Esophagus muscularis mucosa (tissue), 4 donors: ENCODE data around the gene GJB3. TPM values are rescaled to one million over a fixed set of nuclear protein-coding genes. Genes with fewer than 3 reads are reported as not detected.
"Not testable (repeated sequence)": the region's sequence is repeated elsewhere in the genome, so short reads cannot be mapped to it uniquely, and the experiment has no call there.

Experiments used
- DNase-seq: peaks from one replicate; pipeline ENCODE4 v3.0.0-alpha.2; 2017; ENCODE audit errors: extremely low spot score
- H3K27ac ChIP-seq, 4 donors: fragments of 200-600 bp; sonication (generic); replicated peaks in 1 of 4; 1 replicate in 3 of 4; 2 replicates in 1 of 4; pipeline ENCODE4 v1.5.1; 2016 to 2019; ENCODE audit warnings: mild to moderate bottlenecking in 1 of 4
- H3K27me3 ChIP-seq, 4 donors: fragments of 200-600 bp; sonication (generic); one replicate each; pipeline versions ENCODE4 v1.5.1 to v1.6.0; 2016 to 2019
- H3K36me3 ChIP-seq, 4 donors: fragments of 200-600 bp; sonication (generic); one replicate each; pipeline ENCODE4 v1.5.1; 2016 to 2019
- H3K4me1 ChIP-seq, 4 donors: fragments of 200-600 bp; sonication (generic); one replicate each; pipeline ENCODE4 v1.5.1; 2016 to 2019
- H3K4me3 ChIP-seq, 4 donors: fragments of 200-600 bp; sonication (generic); 1 replicate in 2 of 4; 2 replicates in 2 of 4; pipeline ENCODE4 v1.5.1; 2016 to 2019; ENCODE audit warnings: mild to moderate bottlenecking in 4 of 4, moderate library complexity in 1 of 4
- H3K9me3 ChIP-seq, 4 donors: fragments of 200-600 bp; sonication (generic); 1 replicate in 3 of 4; 2 replicates in 1 of 4; pipeline ENCODE4 v1.5.1; 2016 to 2019
- EP300 ChIP-seq: sonication (generic); formaldehyde crosslinking; IDR thresholded peaks from one replicate; pipeline ENCODE4 v1.6.1; 2017; ENCODE audit warnings: antibody characterized with exemption
- POLR2A ChIP-seq: fragments of 450-650 bp; IDR thresholded peaks from one replicate; pipeline ENCODE4 v1.6.1; 2017; ENCODE audit warnings: antibody characterized with exemption, moderate library complexity, mild to moderate bottlenecking, low read depth
- POLR2AphosphoS5 ChIP-seq, 2 donors: sonication (generic); formaldehyde crosslinking; IDR thresholded peaks; one replicate each; pipeline ENCODE4 v1.6.1; 2017; ENCODE audit warnings: antibody characterized with exemption in 2 of 2
- WGBS: methylation state at CpG from one replicate; pipeline ENCODE4 v1.1.5; 2018; 5-methylcytosine and 5-hydroxymethylcytosine counted together
- intact Hi-C: fragments of 100-400 bp; cut with DNase I; formaldehyde crosslinking; loops from one replicate; pipeline ENCODE4 v1.15.1; 2023
- total RNA-seq, 4 donors: library from RNA; depleted of rRNA; stranded (reverse); fragments of >200 nt; gene quantifications; one replicate each; pipeline versions ENCODE4 v1.1.0 to v1.2.1, GENCODE V29; 2016
- TF ChIP-seq, protein P1 (sequence below), 3 experiments: fragments of 200-600 bp in 2 of 3; fragments of 450-650 bp in 1 of 3; sonication (generic) in 2 of 3; IDR thresholded peaks; one replicate each; pipeline ENCODE4 v1.5.1; 2017 to 2019; ENCODE audit warnings: antibody characterized with exemption in 3 of 3, mild to moderate bottlenecking in 2 of 3, moderate library complexity in 1 of 3

The GJB3 gene
- total RNA-seq, 4 donors from 2014 or later, result not detected

DNA sequence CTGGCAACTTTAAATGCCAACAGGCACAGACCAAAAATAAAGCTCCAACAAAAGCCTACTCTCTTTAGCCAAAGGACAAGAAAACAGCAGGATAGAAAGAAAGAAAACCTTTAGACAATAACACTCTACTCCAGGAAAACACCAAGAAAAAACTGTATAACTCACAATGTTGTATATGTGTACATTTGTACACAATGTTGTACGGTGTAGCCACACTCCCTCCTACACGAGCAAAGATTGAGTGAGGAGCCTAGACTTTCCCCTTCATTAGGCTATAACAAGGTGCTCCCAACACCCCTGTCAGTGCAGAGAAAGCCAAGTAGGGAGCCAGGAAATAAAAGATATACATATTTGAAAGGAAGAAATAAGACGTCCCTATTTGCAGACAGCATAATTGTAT, 35.8 kb downstream of the GJB3 start:
- Histone ChIP-seq H3K4me1 (no peaks in the 10 kb centered on the region), H3K4me3 (no peak overlapping the region), H3K27me3 (no peaks in the 10 kb centered on the region), H3K9me3 (no peaks in the 10 kb centered on the region), H3K27ac (no peak overlapping the region), H3K36me3 (no peaks in the 10 kb centered on the region)
- intact Hi-C loops, result no loop called here
- 64% methylated on average over 3 of the region's 3 CpGs for WGBS
- peak; percentile 57 for DNase-seq
- TF ChIP-seq, protein P1, sequence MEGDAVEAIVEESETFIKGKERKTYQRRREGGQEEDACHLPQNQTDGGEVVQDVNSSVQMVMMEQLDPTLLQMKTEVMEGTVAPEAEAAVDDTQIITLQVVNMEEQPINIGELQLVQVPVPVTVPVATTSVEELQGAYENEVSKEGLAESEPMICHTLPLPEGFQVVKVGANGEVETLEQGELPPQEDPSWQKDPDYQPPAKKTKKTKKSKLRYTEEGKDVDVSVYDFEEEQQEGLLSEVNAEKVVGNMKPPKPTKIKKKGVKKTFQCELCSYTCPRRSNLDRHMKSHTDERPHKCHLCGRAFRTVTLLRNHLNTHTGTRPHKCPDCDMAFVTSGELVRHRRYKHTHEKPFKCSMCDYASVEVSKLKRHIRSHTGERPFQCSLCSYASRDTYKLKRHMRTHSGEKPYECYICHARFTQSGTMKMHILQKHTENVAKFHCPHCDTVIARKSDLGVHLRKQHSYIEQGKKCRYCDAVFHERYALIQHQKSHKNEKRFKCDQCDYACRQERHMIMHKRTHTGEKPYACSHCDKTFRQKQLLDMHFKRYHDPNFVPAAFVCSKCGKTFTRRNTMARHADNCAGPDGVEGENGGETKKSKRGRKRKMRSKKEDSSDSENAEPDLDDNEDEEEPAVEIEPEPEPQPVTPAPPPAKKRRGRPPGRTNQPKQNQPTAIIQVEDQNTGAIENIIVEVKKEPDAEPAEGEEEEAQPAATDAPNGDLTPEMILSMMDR (IDR thresholded peaks at IDR 0.05), result no peak
- no peak for TF ChIP-seq POLR2AphosphoS5 (IDR thresholded peaks at IDR 0.05)
- no peak for TF ChIP-seq EP300
- no peak for TF ChIP-seq POLR2A

DNA sequence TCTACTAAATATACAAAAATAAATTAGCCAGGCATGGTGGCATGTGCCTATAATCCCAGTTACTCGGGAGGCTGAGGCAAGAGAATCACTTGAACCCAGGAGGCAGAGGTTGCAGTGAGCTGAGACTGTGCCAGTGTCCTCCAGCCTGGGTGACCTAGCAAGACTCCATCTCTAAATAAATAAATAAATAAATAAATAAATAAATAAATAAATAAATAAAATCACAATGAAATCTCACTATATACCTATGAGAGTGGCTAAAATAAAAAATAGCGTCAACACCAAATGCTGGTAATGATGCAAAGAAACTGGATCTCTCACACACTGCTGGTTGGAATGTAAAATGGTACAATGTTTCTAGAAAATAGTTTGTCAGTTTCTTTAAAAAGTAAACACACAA, 37.8 kb downstream of the GJB3 start:
- DNase-seq, H3K9me3 ChIP-seq, H3K4me3 ChIP-seq, H3K4me1 ChIP-seq, intact Hi-C loops, H3K27me3 ChIP-seq, H3K36me3 ChIP-seq, H3K27ac ChIP-seq: not testable (repeated sequence)
- WGBS, result 94% methylated on average over 2 of the region's 2 CpGs

DNA sequence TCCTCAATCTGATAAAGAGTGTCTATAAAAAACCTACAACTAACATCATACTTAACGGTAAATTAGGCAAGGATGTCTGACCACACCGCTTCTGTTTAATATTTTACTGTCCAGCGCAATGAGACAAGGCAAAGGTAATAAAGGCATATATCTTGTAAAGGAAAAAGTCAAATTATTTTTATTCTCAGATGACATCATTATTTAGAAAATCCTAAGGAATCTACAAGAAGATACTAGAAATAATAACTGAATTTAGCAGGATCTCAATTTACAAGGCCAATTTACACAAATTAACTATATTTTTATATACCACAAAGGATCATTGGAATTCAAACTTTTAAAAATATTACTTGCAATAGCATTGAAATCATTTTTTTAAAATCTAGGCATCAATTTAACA, 41.2 kb downstream of the GJB3 start:
- peaks cover 0 to 5% (median 0%) of the 10 kb centered on the region in 4 donors for H3K9me3 ChIP-seq
- H3K4me1 ChIP-seq, result peaks cover 0 to 14% (median 2%) of the 10 kb centered on the region in 4 donors
- no peak overlapping the region for H3K27ac ChIP-seq
- intact Hi-C loops, result no loop called here
- no peaks in the 10 kb centered on the region for H3K27me3 ChIP-seq
- TF ChIP-seq EP300 (no peak), POLR2AphosphoS5 (IDR thresholded peaks at IDR 0.05) (no peak), POLR2A (no peak)
- TF ChIP-seq, protein P1 (IDR thresholded peaks at IDR 0.05), result no peak
- 82% methylated on average over 3 of the region's 3 CpGs for WGBS
- no peak overlapping the region for H3K4me3 ChIP-seq
- no peak for DNase-seq
- H3K36me3 ChIP-seq, result peaks cover 0 to 6% (median 0%) of the 10 kb centered on the region in 4 donors

DNA sequence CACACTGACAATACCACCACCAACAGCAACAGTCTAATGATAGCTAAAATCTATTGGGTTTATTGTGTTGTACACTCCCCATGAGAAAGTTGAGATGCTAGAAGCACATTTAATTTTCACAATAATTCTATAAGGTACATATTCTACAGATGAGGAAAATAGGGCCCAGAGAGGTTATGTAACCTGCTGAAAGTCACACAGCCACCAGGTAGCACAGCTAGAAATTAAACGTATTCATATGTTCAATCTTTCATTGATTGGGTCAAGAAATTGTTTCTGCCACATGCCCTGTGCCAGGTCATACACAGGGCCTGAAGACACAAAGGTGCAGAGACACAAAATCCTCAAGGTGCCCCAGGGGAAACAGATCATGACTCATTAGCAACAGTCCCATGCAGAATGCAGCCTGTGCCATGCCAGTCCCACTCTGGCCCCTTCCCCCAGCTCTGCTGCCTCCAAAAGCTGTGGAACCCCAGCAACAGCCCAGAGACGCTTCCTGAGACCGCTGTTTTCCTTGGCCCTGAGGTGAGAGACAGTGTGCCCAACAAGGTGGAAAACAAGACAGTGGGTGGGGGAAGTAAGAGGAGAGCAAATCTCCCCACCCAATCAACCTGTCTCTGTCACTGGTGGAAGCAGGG, 43.9 kb downstream of the GJB3 start:
- peaks cover 0 to 5% (median 0%) of the 10 kb centered on the region in 4 donors for H3K9me3 ChIP-seq
- 96% methylated on average over 3 of the region's 3 CpGs for WGBS
- no peak overlapping the region for H3K4me3 ChIP-seq
- H3K4me1 ChIP-seq, result peaks cover 0 to 14% (median 2%) of the 10 kb centered on the region in 4 donors
- no peaks in the 10 kb centered on the region for H3K27me3 ChIP-seq
- peak; percentile 42 for DNase-seq
- TF ChIP-seq POLR2A (no peak), EP300 (no peak), POLR2AphosphoS5 (IDR thresholded peaks at IDR 0.05) (no peak)
- TF ChIP-seq, protein P1 (IDR thresholded peaks at IDR 0.05), result no peak
- peaks cover 0 to 6% (median 0%) of the 10 kb centered on the region in 4 donors for H3K36me3 ChIP-seq
- no peak overlapping the region for H3K27ac ChIP-seq
- intact Hi-C loops, result no loop called here

DNA sequence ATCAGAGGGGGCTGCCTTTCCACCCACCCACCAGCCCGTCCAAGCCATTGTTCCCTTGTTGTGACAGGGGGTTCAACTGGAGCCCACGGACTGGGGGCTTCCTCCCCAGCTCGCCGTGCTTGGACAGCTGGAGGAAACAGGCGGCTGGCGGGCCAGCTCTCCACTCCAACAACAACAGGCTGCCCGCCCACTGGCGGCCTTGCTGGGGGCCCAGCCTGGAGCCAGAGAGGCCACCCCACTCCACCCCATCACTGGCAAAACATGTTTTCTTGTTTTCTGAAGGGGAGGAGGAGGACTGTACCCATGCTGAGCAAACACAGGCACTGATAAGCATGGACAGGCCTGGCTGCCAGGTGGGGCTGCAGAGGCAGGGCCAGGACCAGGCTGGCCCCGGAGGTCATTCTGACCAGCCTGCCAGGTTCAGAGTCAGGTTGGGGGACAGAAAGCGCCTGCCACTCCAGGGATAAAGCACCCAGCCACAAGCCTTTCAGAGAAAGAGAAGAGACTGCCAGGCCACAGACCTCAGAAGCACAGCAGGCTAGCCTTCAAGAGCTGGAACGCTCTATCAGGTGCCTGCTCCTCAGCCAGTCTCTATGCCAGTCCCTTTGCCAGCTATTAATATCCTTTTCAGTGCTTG, 44.6 kb downstream of the GJB3 start:
- Histone ChIP-seq H3K4me3 (no peak overlapping the region), H3K9me3 (peaks cover 0 to 5% (median 0%) of the 10 kb centered on the region in 4 donors), H3K27me3 (no peaks in the 10 kb centered on the region), H3K27ac (peak overlapping the region in 1 of 4 donors; percentile 9), H3K4me1 (peaks cover 0 to 14% (median 2%) of the 10 kb centered on the region in 4 donors), H3K36me3 (peaks cover 0 to 6% (median 0%) of the 10 kb centered on the region in 4 donors)
- intact Hi-C loops, result no loop called here
- WGBS, result no CpG with 5 or more reads among the region's 11 CpGs
- TF ChIP-seq EP300, result no peak
- TF ChIP-seq POLR2A, result no peak
- TF ChIP-seq, protein P1 (IDR thresholded peaks at IDR 0.05), result no peak
- TF ChIP-seq POLR2AphosphoS5 (IDR thresholded peaks at IDR 0.05), result no peak
- peak; percentile 85 for DNase-seq
